UCSD-AML1 (cell line): ENCODE measurements around the gene UBL7.

Experiments used
- DNase-seq: peaks from one replicate; lab custom pipeline; 2025; ENCODE audit not compliant: unreplicated experiment; lab: John Stamatoyannopoulos, UW

UBL7 gene

DNA sequence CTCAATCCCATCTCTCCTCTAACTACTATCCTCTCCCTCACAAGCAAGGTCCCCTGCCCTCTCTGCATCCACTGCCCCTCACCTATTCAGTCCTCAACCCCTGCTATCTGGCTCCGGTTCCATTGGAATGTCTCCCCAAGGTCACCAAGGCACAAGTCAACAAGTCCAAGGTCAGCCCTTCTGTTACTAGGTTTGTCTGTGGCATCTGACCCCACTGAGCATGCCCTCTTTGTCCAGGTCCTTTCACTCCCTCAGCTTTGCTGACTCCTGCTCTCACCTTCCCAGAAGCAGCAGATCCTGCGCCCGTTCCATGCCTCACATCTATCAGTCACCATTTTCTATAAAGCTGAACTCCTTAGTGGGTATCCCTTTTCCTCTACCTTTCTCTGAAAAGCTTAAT, 18.9 kb downstream of the UBL7 start:
- DNase-seq, result no peak

DNA sequence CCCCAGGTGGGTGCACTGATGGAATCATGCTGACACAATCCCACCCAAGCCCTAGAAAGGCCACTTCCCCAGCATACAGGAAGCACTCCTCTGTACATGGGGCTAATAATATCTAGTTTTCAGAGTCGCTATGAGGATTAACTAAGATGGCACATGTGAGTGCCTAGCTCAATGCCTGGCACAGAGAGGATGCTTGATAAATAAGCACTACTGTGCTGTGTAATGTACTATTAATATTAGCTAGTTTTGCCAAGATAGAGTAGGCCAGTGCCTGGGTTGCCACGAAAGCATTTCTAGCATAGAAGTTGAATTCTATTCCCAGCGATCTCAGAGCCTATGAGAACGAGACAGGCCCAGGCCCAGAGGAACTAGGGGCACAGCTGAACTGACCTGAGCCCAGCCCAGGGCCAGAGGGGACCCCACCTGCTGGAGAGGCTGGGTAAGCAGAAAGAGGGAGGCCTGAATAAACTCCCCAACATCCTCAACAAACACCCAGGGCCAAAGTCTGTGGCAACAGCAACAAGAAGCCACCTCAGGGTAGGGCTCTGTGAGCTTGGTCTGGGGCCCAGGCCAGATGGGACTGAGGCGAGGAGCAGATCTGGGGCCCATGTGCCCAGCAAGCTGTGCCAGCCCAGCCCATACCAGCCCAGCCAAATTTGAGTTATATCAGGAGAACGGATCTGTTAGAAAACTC, 19.6 kb downstream of the UBL7 start:
- no peak for DNase-seq

GRCh38 chr15:74438721-74439316, 22.1 kb downstream of the UBL7 start:
- peak; percentile 78 for DNase-seq

- no peak for DNase-seq
Measured at GRCh38 chr15:74438206-74438605, 22.8 kb downstream of the UBL7 start.

DNA sequence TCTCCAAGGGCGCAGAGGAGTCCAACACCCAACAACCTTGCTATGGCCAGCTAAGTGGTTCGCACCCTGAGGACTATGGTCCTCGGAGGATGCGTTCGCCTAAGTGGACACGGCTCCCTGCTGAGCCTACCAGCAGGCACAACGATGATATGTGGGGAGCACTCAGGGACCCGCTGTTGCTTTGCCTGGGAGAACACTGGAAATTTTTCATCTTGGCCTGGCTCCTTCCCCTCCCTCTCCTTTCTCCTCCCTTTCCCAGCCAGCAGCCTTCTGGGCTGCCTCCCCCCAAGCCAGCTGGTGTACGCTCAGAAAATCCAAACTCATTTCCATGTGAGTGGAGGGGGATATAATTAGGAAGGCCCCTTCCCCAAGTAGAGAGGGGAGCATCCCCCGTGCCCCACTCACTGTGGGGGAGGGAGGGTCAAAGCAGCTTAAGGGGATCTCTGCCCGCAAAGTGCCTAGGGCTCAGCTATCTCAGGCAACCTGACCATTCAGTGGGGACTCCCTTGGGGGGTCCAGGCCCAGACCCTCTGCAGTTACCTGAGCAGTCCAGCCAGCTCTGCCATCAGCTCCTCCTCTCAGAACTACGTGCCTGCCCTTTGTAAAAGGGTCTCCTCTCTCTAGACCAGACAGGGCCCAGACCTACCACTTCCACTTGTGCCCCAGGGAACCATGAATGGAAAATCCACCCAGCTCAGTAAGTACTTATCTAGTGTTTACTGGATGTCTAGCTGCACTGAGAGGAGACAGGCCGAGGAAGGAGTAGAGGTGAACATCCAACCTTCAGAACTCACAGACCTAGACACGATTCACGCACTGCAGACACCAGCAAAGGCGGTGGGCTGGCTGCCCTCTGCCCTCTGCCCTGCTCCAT, 26.5 kb downstream of the UBL7 start:
- no peak for DNase-seq

- DNase-seq, result peak; percentile 92
Measured at GRCh38 chr15:74433592-74434262, 27.2 kb downstream of the UBL7 start, which contains the start of gene SEMA7A. Gene SEMA7A (minus strand): TSS chr15:74433958. CDS start chr15:74433918, 40 bp downstream.

DNA sequence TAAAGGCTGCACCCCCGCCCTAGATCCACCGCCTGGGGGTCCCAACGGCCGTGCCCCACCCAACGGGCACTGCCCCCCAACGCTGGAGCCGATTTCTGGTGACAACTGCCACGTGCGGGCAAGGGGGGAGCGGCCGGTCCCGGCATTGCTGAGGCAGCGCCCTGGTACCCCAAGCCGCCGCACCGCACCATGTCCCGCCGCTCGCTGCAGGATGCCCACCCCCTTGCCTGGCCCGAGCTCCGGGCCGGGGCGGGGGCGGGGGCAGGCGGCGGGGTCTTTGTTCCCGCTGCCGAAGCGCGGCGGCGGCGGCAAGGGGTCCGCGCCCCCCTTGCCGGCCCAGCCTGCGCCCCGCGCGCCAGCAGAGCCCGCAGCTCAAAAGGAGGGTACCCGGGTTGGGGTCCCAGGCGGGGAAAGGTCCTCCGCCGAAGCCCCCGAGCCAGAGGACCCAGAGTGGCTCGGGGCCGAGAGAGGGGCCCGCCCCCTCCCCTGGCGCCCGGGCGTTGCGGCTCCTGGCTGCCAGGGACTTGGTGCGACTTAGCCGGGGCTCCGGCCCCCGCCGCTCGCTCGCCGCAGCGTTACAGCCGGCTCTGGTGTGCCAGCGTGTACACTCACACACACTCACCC, 27.9 kb downstream of the UBL7 start:
- no peak for DNase-seq

GRCh38 chr15:74432271-74432967, 28.5 kb downstream of the UBL7 start:
- no peak for DNase-seq

- no peak for DNase-seq
Measured at GRCh38 chr15:74431645-74432044, 29.3 kb downstream of the UBL7 start.

DNA sequence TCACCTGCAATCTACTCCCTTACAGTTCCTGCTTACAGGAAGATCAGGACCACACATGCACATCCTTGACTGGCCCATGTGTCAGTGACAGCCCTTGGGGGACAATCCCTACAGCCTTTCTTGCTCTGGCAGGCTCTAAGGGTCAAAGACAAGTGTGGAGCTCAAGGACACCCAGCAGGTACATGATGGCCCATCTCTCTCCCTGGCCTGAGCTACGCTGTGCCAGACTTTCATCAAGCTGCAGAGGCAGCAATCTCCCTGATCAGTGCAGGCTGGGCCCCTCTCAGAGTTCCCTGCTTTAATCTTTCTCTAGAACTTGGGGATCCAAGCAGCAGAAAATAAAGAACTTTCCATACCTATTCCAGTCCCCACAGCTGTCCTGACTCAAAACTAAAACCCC, 29.8 kb downstream of the UBL7 start:
- DNase-seq, result no peak

DNA sequence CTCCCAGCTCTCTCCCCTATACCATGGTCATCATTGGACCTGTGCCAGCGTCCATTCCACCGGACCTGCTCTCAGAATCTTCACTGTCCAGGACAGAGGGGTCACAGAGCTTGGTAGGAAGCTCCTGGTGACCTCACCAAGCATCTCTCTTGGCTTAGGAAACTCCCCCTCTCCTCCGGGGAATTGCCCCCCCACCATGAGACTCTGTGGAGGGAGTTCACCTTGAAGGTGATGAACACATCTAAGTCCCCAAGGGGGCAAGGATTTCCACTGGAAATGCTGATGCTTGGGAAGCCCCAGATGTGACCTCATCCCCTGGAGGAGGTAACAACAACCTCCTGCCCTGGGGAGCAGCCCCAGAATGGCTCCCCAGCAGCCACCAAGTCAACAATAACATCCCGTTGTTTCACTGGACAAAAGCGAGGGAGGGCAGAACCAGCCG, 30.4 kb downstream of the UBL7 start:
- no peak for DNase-seq

DNA sequence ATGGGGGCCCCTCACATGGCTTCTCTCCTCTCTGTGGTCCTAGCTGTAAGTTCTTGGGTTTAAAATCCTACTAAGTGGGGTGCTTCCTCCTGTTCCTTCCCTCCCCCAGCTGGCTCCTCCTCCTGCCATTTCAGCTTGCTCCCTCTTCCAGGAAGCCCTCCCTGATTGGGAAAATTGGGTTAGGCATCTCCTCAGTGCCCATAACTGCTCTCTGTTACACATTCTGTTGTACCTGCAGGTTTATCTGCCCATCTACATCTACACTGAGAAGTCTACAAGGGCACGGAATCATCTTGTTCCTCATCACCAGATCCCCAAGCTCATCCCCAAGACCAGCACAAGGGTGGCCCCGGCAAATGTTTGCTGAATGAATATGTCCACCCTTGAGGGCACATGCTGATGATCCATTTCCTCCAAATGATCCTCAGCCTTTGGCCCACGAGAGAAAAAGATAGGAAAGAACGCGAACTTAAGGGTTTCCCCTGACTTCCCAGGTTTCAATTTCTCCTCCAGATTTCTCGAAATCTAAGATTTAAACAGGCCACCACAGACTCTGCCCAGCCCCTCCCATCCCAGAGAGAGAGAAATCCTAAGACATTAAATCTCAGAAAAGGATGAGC, 31.1 kb downstream of the UBL7 start:
- no peak for DNase-seq

- peak; percentile 47 for DNase-seq
Measured at GRCh38 chr15:74428970-74429780, 31.8 kb downstream of the UBL7 start.

DNA sequence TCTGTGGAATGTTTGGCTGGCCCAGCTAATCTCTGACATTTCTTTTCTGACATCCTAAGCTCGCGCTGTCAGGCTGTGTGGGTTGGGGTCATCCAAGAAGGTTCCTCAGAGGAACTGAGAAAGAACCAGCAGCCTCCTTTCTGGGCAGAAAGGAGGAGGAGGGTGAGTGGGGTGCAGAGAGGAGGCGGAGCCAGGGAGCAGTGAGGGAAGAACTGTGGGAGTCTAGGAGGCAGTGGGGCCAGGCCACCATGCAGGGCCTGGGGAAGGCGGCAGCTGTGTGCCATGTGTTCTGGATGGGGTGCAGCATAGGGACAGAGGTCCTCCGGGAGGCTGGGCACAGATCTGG, 32.5 kb downstream of the UBL7 start:
- no peak for DNase-seq

- no peak for DNase-seq
Measured at GRCh38 chr15:74427607-74428441, 33.1 kb downstream of the UBL7 start.

DNA sequence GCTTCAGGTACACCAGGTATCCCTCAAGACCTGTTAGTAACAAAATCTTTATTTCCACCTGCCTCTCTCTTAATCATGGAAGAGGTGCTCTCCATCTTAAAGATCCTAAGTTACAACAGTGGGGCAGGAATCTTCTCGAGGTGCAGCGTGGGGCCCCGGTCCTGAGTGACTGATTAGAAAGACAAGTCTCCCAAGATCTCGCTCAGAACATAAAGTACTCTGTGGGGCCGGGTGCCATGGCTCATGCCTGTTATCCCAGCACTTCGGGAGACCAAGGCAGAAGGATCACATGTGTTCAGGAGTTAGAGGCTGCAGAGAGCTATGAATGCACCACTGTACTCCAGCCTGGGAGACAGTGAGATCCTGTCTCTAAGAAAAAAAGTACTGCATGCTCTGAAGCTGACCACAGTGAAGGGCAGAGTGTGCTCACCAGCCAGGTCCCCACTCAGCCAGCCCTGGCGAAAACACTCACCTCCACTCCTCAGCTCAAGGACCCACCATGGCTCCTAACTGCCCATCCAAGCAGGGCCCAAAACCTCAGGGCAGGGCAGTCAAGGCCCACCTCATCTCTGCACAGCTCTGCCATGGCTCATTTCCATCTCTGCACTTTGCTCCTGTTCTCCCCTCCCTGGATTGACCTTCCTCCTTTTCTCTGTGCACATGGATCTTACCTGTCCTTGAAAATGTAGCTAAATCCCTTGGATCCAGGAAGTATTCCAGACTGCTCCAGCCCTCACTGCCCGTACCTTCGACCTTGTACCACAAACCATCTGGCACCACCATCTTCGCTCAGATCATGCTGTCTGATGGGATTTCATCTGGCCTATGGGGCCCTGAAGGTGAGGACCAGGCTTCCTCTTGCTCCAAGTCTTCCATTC, 34.3 kb downstream of the UBL7 start:
- DNase-seq, result no peak

DNA sequence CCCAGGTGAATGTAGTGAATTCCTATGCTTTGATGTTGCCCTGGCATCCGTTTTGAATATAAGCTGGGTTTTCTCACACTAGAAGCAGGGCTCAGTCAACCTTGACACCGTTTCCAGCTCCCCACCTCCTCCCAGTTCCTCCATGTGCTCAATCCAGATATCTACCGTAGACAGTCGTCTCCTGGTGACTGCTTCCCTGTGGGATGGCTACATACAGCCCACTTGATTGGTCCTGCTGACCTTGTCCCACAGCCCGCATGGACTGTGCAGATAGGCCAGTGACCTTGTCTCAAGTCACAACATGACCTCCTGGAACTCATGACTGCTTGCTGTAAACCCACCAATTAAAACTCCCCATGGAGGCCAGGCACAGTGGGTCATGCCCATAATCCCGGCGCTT, 35.3 kb downstream of the UBL7 start:
- no peak for DNase-seq
